ENCODE results near the gene DENND4A. TPM values are rescaled to one million over a fixed set of nuclear protein-coding genes. Genes with fewer than 3 reads are reported as not detected.

The DENND4A gene
- total RNA-seq, 1 experiment from 2014 or later = 10.4 TPM

- no peak for DNase-seq (ENCODE audit: low read depth, low spot score)
- in situ Hi-C loops (cut with HindIII; ENCODE audit: low pct_unique_long_range_greater_than_20kb, low sequenced_read_pairs) = no loop called here
Measured at GRCh38 chr15:65660927-65661326, 131.2 kb downstream of the DENND4A start.

DNA sequence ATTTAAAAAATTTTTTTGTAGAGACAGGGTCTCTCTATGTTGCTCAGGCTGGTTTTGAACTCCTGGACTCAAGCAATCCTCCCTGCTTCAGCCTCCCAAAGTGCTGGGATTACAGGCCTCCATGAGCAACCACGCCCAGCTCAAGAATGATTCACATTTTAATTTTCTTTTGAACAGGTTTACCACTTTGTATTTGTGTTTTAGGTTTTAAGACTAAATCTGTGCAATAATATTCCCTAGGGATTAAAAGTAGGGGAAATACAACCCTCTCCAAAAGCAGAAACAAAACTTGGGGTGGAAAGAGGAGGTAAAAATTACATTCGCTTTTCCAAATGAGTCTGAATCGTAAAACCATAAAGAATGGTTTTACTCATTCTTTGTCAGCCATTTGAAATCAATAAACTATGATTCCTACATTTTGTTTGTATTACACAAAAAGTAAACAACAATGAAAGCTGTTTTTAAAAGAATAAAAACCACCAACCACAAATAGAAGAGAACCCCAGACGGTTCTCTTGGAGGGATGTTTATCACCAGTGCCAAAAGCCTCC lies 132.5 kb downstream of the DENND4A start:
- in situ Hi-C loops (cut with HindIII; ENCODE audit: low pct_unique_long_range_greater_than_20kb, low sequenced_read_pairs) = no loop called here
- no peak for DNase-seq (ENCODE audit: low read depth, low spot score)

DNA sequence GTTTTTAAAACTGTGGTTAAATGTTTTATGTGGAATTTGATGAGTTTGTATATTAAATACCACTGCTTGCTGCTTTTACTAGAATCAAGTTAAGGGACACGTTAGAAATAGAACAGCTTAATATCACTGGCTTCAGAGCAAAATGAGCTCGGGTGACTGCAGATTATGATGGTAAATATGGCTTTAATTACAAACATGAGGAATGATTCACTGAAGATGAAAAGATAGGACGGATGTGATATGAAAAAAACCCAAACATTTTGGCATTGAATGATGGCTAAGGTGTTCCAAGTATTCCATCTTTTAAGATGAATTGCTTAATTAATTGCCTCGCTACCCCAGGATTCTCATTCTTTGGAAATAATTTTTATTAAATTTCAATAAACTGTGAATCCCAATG lies 136.6 kb downstream of the DENND4A start:
- in situ Hi-C loops (cut with HindIII; ENCODE audit: low pct_unique_long_range_greater_than_20kb, low sequenced_read_pairs) = no loop called here
- no peak for DNase-seq (ENCODE audit: low read depth, low spot score)

- in situ Hi-C loops (cut with HindIII; ENCODE audit: low pct_unique_long_range_greater_than_20kb, low sequenced_read_pairs) = no loop called here
- DNase-seq (ENCODE audit: low read depth, low spot score) = no peak
Measured at GRCh38 chr15:65655026-65655425, 137.1 kb downstream of the DENND4A start.

DNA sequence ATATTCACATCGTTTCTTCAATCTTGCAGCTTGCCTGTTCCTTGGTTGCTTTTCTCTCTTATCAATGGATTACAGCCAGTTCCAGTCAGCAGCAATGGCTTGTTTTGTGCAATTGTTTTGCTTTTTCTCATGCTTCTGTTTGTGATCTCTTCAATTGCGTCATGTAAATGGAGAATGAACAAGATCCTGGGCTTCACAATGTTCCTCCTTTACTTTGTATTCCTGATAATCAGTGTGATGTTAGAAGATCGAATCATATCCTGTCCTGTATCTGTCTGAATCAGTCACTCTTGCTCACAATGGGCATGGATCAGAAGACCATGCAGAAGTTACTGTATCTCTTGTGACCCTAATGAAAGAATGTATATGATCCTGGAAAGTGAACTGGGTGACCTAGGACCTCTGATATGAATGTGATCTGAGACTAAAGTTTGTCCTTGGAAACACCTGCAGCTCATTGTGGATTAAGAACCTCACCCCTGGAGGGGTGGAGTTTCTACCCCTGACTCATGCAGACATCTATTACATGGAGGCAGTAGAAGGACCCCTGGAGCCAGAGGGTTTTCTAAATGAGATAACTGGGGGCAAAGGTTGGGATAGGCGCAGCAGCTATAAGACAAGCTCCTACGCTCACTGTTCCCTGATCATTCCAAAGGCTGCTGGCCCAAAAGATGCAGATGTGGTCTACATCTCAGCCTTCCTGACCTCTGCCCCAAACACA lies 138.1 kb downstream of the DENND4A start:
- DNase-seq (ENCODE audit: low read depth, low spot score) = no peak
- in situ Hi-C loops (cut with HindIII; ENCODE audit: low pct_unique_long_range_greater_than_20kb, low sequenced_read_pairs) = no loop called here

DNA sequence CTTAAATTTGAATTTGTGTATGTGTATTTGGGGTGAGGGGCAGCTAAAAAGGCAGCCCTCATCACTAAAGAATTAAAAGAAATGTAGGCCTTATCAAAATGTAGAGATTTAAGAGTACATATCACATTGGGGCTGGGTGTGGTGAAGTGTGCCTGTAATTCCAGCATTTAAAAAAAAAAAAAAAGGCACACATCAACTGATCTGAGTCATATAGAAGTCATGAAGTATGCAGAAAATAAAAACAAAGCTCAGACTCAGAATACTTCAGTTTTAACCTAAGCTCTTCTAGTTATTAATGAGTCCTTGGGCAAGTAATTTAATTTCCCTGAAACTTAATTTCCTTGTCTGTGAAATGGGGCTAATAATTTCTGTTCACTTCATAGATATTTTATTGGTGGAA lies 138.8 kb downstream of the DENND4A start:
- in situ Hi-C loops (cut with HindIII; ENCODE audit: low pct_unique_long_range_greater_than_20kb, low sequenced_read_pairs) = no loop called here
- DNase-seq (ENCODE audit: low read depth, low spot score) = no peak

DNA sequence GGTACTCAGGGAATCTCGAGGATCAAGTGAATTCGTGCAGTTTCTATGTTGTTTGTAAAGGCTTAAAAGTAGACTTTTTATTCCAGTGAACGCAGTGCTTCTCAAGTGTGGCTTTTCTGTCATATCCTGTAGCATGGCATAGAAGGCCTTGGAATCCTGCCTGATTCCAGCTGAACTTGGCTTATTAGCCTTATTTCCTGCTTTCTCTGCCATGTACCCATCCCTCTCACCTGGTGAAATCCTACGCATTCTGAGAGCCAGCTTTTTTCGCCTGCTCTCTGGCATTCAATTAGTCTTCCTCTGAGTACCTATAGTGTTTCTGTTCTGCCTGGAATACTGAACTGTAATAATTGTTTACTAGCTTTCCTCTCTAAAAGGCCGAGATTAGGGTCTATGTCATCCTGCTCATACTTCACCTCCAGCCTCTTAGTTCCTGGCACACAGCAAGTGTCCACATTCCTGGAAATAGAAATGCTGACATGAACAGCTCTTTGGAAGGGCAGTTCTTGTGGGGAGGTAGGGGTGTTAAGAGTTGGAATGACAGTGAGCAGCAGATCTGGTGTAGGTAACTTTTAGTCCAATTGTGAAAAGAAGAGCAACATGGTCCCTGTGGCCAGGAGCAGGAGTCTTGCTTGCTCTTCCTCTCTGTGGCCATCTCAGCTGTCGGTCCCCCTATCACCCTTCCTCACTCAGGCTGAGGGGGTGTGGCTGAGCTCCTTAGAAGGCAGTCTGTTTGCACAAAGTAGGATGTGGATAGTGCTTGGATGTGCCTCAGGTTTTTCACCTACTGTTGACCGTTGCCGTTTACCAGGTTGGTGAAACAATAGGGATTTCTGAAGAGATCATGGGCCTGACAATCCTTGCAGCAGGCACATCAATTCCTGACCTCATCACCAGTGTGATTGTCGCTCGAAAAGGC lies 140.0 kb downstream of the DENND4A start:
- no peak for DNase-seq (ENCODE audit: low read depth, low spot score)
- in situ Hi-C loops (cut with HindIII; ENCODE audit: low pct_unique_long_range_greater_than_20kb, low sequenced_read_pairs) = no loop called here

GRCh38 chr15:65651042-65651322 lies 141.1 kb downstream of the DENND4A start:
- no peak for DNase-seq (ENCODE audit: low read depth, low spot score)
- in situ Hi-C loops (cut with HindIII; ENCODE audit: low pct_unique_long_range_greater_than_20kb, low sequenced_read_pairs) = no loop called here

- in situ Hi-C loops (cut with HindIII; ENCODE audit: low pct_unique_long_range_greater_than_20kb, low sequenced_read_pairs) = no loop called here
- no peak for DNase-seq (ENCODE audit: low read depth, low spot score)
Measured at GRCh38 chr15:65650312-65651041, 141.6 kb downstream of the DENND4A start.

DNA sequence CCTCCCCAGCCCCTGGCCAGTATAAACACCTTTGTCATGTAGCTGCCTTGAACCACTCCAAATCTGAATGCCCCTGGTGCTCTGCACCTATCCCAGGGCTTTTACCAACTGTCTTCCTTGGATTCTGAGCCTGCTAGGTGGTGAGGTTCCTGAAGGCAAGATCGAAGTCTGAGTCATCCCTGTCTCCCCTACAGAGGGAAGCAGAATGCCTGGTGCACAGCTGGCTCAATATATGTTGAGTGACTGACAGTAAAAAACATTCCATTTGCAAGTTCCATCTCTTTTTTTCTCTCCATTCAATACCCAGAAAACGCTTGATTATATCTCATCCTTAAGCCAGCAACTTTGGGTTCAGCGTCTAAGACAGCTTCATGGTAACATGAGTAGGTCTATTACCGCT lies 145.6 kb downstream of the DENND4A start:
- no peak for DNase-seq (ENCODE audit: low read depth, low spot score)
- in situ Hi-C loops (cut with HindIII; ENCODE audit: low pct_unique_long_range_greater_than_20kb, low sequenced_read_pairs) = loop anchor here (25.0 kb wide), 1 partner anchor 191 kb away; no protein-coding TSS in a partner anchor

DNA sequence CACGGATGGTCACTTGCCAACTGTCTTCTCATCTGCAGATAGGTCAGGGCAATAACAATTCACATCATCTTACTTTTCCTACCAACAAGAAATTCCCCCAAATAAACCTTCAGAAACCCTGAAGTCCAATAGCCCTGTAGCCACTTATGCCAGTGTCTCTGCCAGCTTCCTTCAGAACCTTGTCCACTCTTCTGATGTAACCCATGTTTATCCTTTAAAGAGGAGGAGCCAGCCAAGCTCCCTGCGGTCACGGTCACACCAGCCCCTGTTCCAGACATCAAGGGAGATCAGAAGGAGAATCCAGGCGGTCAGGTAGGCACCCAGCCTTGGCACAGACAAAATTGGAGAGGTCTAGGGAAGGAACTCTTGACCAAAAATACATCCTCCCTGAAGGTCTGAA lies 146.7 kb downstream of the DENND4A start:
- DNase-seq (ENCODE audit: low read depth, low spot score) = no peak
- in situ Hi-C loops (cut with HindIII; ENCODE audit: low pct_unique_long_range_greater_than_20kb, low sequenced_read_pairs) = loop anchor here (25.0 kb wide), 1 partner anchor 192 kb away; no protein-coding TSS in a partner anchor

DNA sequence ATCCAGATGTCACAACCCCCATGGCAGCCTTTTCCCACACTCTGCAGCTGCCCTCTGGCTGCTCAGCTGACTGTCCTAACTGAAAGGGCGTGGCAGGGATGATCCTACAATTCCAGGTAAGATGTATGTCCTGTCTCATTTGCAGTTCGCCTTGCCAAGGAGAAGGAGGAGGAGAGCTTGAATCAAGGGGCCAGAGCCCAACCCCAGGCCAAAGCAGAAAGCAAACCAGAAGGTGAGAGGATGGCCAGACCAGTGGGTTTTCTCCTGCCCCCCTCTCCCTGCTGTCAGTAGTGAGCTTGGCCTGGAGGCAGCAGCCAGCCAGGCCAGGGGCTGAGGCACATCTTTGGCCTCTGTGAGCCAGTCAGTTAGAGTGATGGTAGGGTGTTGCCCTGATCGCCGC lies 147.8 kb downstream of the DENND4A start:
- in situ Hi-C loops (cut with HindIII; ENCODE audit: low pct_unique_long_range_greater_than_20kb, low sequenced_read_pairs) = loop anchor here (25.0 kb wide), 1 partner anchor 193 kb away; no protein-coding TSS in a partner anchor
- DNase-seq (ENCODE audit: low read depth, low spot score) = no peak

- in situ Hi-C loops (cut with HindIII; ENCODE audit: low pct_unique_long_range_greater_than_20kb, low sequenced_read_pairs) = loop anchor here (25.0 kb wide), 1 partner anchor 195 kb away; no protein-coding TSS in a partner anchor
- DNase-seq (ENCODE audit: low read depth, low spot score) = no peak
Measured at GRCh38 chr15:65642594-65642993, 149.5 kb downstream of the DENND4A start.

DNA sequence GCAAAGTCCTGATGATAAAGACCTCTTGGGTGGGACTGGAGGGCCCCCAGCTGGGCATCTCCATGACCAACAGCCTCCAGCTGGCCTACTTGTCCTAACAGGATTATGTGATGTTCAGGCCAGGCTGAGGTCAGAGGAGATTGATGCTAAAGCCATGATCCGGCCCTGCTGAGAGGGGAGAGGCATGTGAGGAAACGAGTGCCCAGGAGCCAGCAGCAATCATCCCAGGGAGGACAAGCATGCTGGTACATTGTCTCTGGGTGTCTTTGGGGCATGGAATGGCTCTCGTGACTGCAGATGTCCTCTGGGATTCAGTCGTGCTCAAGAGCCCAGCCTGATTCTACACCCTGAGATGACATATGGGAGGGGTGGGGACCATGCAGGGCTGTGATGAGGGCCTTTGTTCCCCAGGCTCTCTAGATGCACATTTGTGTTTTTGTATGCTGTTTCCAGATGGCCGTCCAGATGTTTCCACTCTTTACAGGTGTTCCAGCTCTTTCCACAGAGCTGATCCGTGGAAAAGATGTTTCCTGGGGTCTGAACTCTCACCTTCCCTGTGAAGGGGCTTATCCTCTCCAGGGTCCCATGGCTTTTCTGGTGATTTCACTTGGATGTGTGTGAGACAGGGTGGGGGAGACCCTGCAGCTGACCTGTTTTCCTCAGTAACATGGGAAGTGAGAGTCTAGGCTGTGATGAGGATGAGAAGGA lies 150.2 kb downstream of the DENND4A start:
- in situ Hi-C loops (cut with HindIII; ENCODE audit: low pct_unique_long_range_greater_than_20kb, low sequenced_read_pairs) = loop anchor here (25.0 kb wide), 1 partner anchor 195 kb away; no protein-coding TSS in a partner anchor
- DNase-seq (ENCODE audit: low read depth, low spot score) = peak; percentile 14

DNA sequence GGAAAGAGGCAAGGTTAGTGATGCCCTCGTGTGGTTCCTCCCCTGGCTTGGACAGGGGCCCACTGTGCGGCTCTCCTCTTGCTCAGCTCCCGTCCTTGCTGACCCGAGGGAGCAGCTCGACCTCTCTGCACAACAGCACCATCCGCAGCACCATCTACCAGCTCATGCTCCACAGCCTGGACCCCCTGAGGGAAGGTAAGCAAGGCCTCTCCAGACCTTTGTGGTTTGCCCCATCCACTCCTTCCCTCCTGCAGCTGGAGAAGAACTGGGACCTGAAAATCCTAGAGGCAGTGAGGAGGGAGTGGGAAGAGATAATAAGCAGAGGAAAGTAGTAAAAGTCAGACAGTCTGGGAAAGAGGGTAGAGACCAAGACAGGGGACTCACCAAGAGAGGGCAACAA lies 152.6 kb downstream of the DENND4A start:
- DNase-seq (ENCODE audit: low read depth, low spot score) = no peak
- in situ Hi-C loops (cut with HindIII; ENCODE audit: low pct_unique_long_range_greater_than_20kb, low sequenced_read_pairs) = loop anchor here (25.0 kb wide), 1 partner anchor 198 kb away; no protein-coding TSS in a partner anchor

- in situ Hi-C loops (cut with HindIII; ENCODE audit: low pct_unique_long_range_greater_than_20kb, low sequenced_read_pairs) = loop anchor here (25.0 kb wide), 1 partner anchor 199 kb away; no protein-coding TSS in a partner anchor
Measured at GRCh38 chr15:65638681-65639089, 153.4 kb downstream of the DENND4A start.

GRCh38 chr15:65638109-65638508 lies 154.0 kb downstream of the DENND4A start:
- DNase-seq (ENCODE audit: low read depth, low spot score) = no peak
- in situ Hi-C loops (cut with HindIII; ENCODE audit: low pct_unique_long_range_greater_than_20kb, low sequenced_read_pairs) = loop anchor here (25.0 kb wide), 1 partner anchor 199 kb away; no protein-coding TSS in a partner anchor

More at GRCh38 chr15:65638681-65639089, 153.4 kb downstream of the DENND4A start:
- DNase-seq (ENCODE audit: low read depth, low spot score) = peak; percentile 87

All from SK-MEL-5 (cell line).